ENCODE measurements around the gene BABAM1. TPM values are rescaled to one million over a fixed set of nuclear protein-coding genes. Genes with fewer than 3 reads are reported as not detected.
"Not testable (repeated sequence)": the region's sequence is repeated elsewhere in the genome, so short reads cannot be mapped to it uniquely, and the experiment has no call there.

The BABAM1 gene
- total RNA-seq, 2 donors from 2014 or later = 63.5 to 70.3 TPM

- ATAC-seq (no peak), DNase-seq (no peak)
- intact Hi-C loops (cut with DNase I, micrococcal nuclease) = no loop called here
Measured at GRCh38 chr19:17263712-17264640, 3.3 kb upstream of the BABAM1 start.

GRCh38 chr19:17264641-17264979 lies 2.6 kb upstream of the BABAM1 start, which contains the start of gene USHBP1:
Gene USHBP1, minus strand, starts transcription at chr19:17264745. Its CDS starts 446 bp downstream, at chr19:17264299.
- intact Hi-C loops (cut with DNase I, micrococcal nuclease) = no loop called here
- DNase-seq = no peak
- no peak for ATAC-seq

GRCh38 chr19:17266026-17266425 lies 1.2 kb upstream of the BABAM1 start:
- intact Hi-C loops (cut with DNase I, micrococcal nuclease) = no loop called here
- no peak for DNase-seq

GRCh38 chr19:17266589-17266974 lies 661 bp upstream of the BABAM1 start:
- DNase-seq = no peak
- ATAC-seq = no peak
- intact Hi-C loops (cut with DNase I, micrococcal nuclease) = no loop called here

More at GRCh38 chr19:17266026-17266425, 1.2 kb upstream of the BABAM1 start:
- ATAC-seq = no peak

- ATAC-seq (no peak), DNase-seq (no peak)
- intact Hi-C loops (cut with DNase I, micrococcal nuclease) = no loop called here
Measured at GRCh38 chr19:17268754-17269153, 1.5 kb downstream of the BABAM1 start.

GRCh38 chr19:17274892-17275291 lies 7.6 kb downstream of the BABAM1 start:
- ATAC-seq; DNase-seq; intact Hi-C loops (cut with DNase I, micrococcal nuclease): not testable (repeated sequence)

GRCh38 chr19:17275441-17276175 lies 8.4 kb downstream of the BABAM1 start:
- ATAC-seq (no peak), DNase-seq (no peak)
- intact Hi-C loops (cut with DNase I, micrococcal nuclease) = no loop called here

GRCh38 chr19:17279436-17279835 lies 12.2 kb downstream of the BABAM1 start:
- ATAC-seq (no peak), DNase-seq (no peak)
- intact Hi-C loops (cut with DNase I, micrococcal nuclease) = no loop called here

- DNase-seq (peak in 1 of 2 donors; percentile 53), ATAC-seq (peak; percentile 41)
- intact Hi-C loops (cut with DNase I, micrococcal nuclease) = loop anchor here (5.0 to 10.0 kb wide), 3 partner anchors 74 to 217 kb away; no protein-coding TSS in a partner anchor
Measured at GRCh38 chr19:17281391-17282304, 14.4 kb downstream of the BABAM1 start, which contains the start of gene ANKLE1. Gene ANKLE1, plus strand, starts transcription at chr19:17281901. Its CDS starts 20 bp downstream, at chr19:17281921.

GRCh38 chr19:17282488-17283125 lies 15.4 kb downstream of the BABAM1 start:
- intact Hi-C loops (cut with DNase I, micrococcal nuclease) = loop anchor here (5.0 to 10.0 kb wide), 3 partner anchors 75 to 218 kb away; no protein-coding TSS in a partner anchor
- DNase-seq (peak; percentile 81 to 92), ATAC-seq (peak; percentile 98)

- intact Hi-C loops (cut with DNase I, micrococcal nuclease) = loop anchor here (5.0 to 10.0 kb wide), 3 partner anchors 76 to 219 kb away; no protein-coding TSS in a partner anchor
- DNase-seq (no peak), ATAC-seq (no peak)
Measured at GRCh38 chr19:17283504-17283996, 16.3 kb downstream of the BABAM1 start.

- ATAC-seq (no peak), DNase-seq (no peak)
- intact Hi-C loops (cut with DNase I, micrococcal nuclease) = loop anchor here in 1 of 2 donors (10.0 kb wide), 2 partner anchors 81 to 221 kb away; no protein-coding TSS in a partner anchor
Measured at GRCh38 chr19:17285415-17286135, 18.3 kb downstream of the BABAM1 start.

GRCh38 chr19:17286263-17286662 lies 19.0 kb downstream of the BABAM1 start:
- ATAC-seq (no peak), DNase-seq (no peak)
- intact Hi-C loops (cut with DNase I, micrococcal nuclease) = loop anchor here in 1 of 2 donors (10.0 kb wide), 2 partner anchors 81 to 221 kb away; no protein-coding TSS in a partner anchor

GRCh38 chr19:17286752-17287151 lies 19.5 kb downstream of the BABAM1 start:
- DNase-seq (no peak), ATAC-seq (no peak)
- intact Hi-C loops (cut with DNase I, micrococcal nuclease) = loop anchor here in 1 of 2 donors (10.0 kb wide), 2 partner anchors 82 to 222 kb away; no protein-coding TSS in a partner anchor

- peak; percentile 41 for ATAC-seq
- intact Hi-C loops (cut with DNase I, micrococcal nuclease) = loop anchor here in 1 of 2 donors (10.0 kb wide), 2 partner anchors 85 to 225 kb away; no protein-coding TSS in a partner anchor
- peak; percentile 72 to 81 for DNase-seq
Measured at GRCh38 chr19:17289489-17289888, 22.2 kb downstream of the BABAM1 start.

- intact Hi-C loops (cut with DNase I, micrococcal nuclease) = no loop called here
- DNase-seq (peak; percentile 82 to 86), ATAC-seq (peak; percentile 93)
Measured at GRCh38 chr19:17292301-17293074, 25.2 kb downstream of the BABAM1 start.
